ENCODE data around the gene PLD6.

PLD6 gene

GRCh38 chr17:17228521-17229279 lies 22.6 kb upstream of the PLD6 start:
- Histone ChIP-seq H3K79me2 (ENCODE audit: control insufficient read depth, low read length) (no peaks in the 10 kb centered on the region), H3K9me2 (replicated peaks; ENCODE audit: control insufficient read depth, low read length) (no peaks in the 10 kb centered on the region), H4K20me1 (ENCODE audit: control insufficient read depth, insufficient read depth, low read depth, low read length) (no peaks in the 10 kb centered on the region), H3K36me3 (ENCODE audit: control insufficient read depth, low read length) (peaks cover 22% of the 10 kb centered on the region), H3K27ac (ENCODE audit: low read depth, low read length) (no peak overlapping the region), H3K4me2 (ENCODE audit: low read length) (no peak overlapping the region), H3K27me3 (ENCODE audit: control insufficient read depth, low read length) (no peaks in the 10 kb centered on the region), H3F3A (ENCODE audit: control insufficient read depth, insufficient read depth) (no peaks in the 10 kb centered on the region), H3K4me3 (ENCODE audit: low read length) (no peak overlapping the region), H3K9me3 (ENCODE audit: control insufficient read depth, insufficient read depth, low read length) (no peaks in the 10 kb centered on the region), H3K4me1 (ENCODE audit: control insufficient read depth, low read length) (no peaks in the 10 kb centered on the region)
- TF ChIP-seq EZH2phosphoT487 (IDR thresholded peaks at IDR 0.05; ENCODE audit: borderline replicate concordance, low read length) (no peak), CTCF (IDR thresholded peaks at IDR 0.05; ENCODE audit: low read depth, low read length, poor library complexity, severe bottlenecking) (no peak)

GRCh38 chr17:17227608-17228520 lies 21.7 kb upstream of the PLD6 start:
- Histone ChIP-seq H4K20me1 (ENCODE audit: control insufficient read depth, insufficient read depth, low read depth, low read length) (no peaks in the 10 kb centered on the region), H3K4me2 (ENCODE audit: low read length) (no peak overlapping the region), H3K27ac (ENCODE audit: low read depth, low read length) (no peak overlapping the region), H3K9me3 (ENCODE audit: control insufficient read depth, insufficient read depth, low read length) (no peaks in the 10 kb centered on the region), H3K79me2 (ENCODE audit: control insufficient read depth, low read length) (no peaks in the 10 kb centered on the region), H3K4me1 (ENCODE audit: control insufficient read depth, low read length) (no peaks in the 10 kb centered on the region), H3K4me3 (ENCODE audit: low read length) (no peak overlapping the region), H3K36me3 (ENCODE audit: control insufficient read depth, low read length) (peaks cover 27% of the 10 kb centered on the region), H3F3A (ENCODE audit: control insufficient read depth, insufficient read depth) (no peaks in the 10 kb centered on the region), H3K27me3 (ENCODE audit: control insufficient read depth, low read length) (no peaks in the 10 kb centered on the region), H3K9me2 (replicated peaks; ENCODE audit: control insufficient read depth, low read length) (no peaks in the 10 kb centered on the region)
- TF ChIP-seq CTCF (IDR thresholded peaks at IDR 0.05; ENCODE audit: low read depth, low read length, poor library complexity, severe bottlenecking) (no peak), EZH2phosphoT487 (IDR thresholded peaks at IDR 0.05; ENCODE audit: borderline replicate concordance, low read length) (no peak)

- no peaks in the 10 kb centered on the region for H3K27me3 ChIP-seq (ENCODE audit: control insufficient read depth, low read length)
- no peak overlapping the region for H3K27ac ChIP-seq (ENCODE audit: low read depth, low read length)
- no peaks in the 10 kb centered on the region for H3F3A ChIP-seq (ENCODE audit: control insufficient read depth, insufficient read depth)
- H3K79me2 ChIP-seq (ENCODE audit: control insufficient read depth, low read length), result no peaks in the 10 kb centered on the region
- H3K4me3 ChIP-seq (ENCODE audit: low read length), result no peak overlapping the region
- no peaks in the 10 kb centered on the region for H3K4me1 ChIP-seq (ENCODE audit: control insufficient read depth, low read length)
- H4K20me1 ChIP-seq (ENCODE audit: control insufficient read depth, insufficient read depth, low read depth, low read length), result no peaks in the 10 kb centered on the region
- no peaks in the 10 kb centered on the region for H3K9me3 ChIP-seq (ENCODE audit: control insufficient read depth, insufficient read depth, low read length)
- H3K9me2 ChIP-seq (replicated peaks; ENCODE audit: control insufficient read depth, low read length), result no peaks in the 10 kb centered on the region
- H3K4me2 ChIP-seq (ENCODE audit: low read length), result no peak overlapping the region
- peaks cover 26% of the 10 kb centered on the region for H3K36me3 ChIP-seq (ENCODE audit: control insufficient read depth, low read length)
- TF ChIP-seq EZH2phosphoT487 (IDR thresholded peaks at IDR 0.05; ENCODE audit: borderline replicate concordance, low read length) (no peak), CTCF (IDR thresholded peaks at IDR 0.05; ENCODE audit: low read depth, low read length, poor library complexity, severe bottlenecking) (no peak)
Observed at GRCh38 chr17:17226451-17227265, 20.5 kb upstream of the PLD6 start.

Data from DOHH2 (cell line).